SK-N-SH treated with all-trans-retinoic acid at 6 μM for 48 hours (cell line): ENCODE measurements around the gene IMMP2L.

ENCODE experiments used
- ATAC-seq: fragments of 200-7000 bp; cut with Tn5 transposase; 3 replicates; pipeline ENCODE4 v1.9.1; 2020; ENCODE audit warnings: mild to moderate bottlenecking, moderate library complexity
- ARNTL ChIP-seq: fragments of 450-650 bp; formaldehyde crosslinking; IDR thresholded peaks from 2 replicates; pipeline ENCODE4 v1.5.0; 2020; ENCODE audit warnings: low read depth, mild to moderate bottlenecking, moderate library complexity, borderline replicate concordance
- GLIS3 ChIP-seq: fragments of 250-450 bp; sonication (Bioruptor Pico); IDR thresholded peaks from 2 replicates; pipeline ENCODE4 v1.5.0; 2020; ENCODE audit warnings: mild to moderate bottlenecking, moderate library complexity
- PATZ1 ChIP-seq: fragments of 250-450 bp; sonication (Bioruptor Pico); IDR thresholded peaks from 2 replicates; pipeline ENCODE4 v1.8.0; 2020; ENCODE audit warnings: mild to moderate bottlenecking, moderate library complexity, borderline replicate concordance
- RARB ChIP-seq: fragments of 250-450 bp; sonication (Bioruptor Pico); IDR thresholded peaks from 2 replicates; pipeline ENCODE4 v1.8.0; 2021; ENCODE audit warnings: mild to moderate bottlenecking, moderate library complexity
- SNAI2 ChIP-seq: fragments of 250-450 bp; sonication (Bioruptor Pico); IDR thresholded peaks from 2 replicates; pipeline ENCODE4 v1.5.0; 2020; ENCODE audit warnings: mild to moderate bottlenecking, moderate library complexity
- TCF4 ChIP-seq: fragments of 250-450 bp; sonication (Bioruptor Pico); IDR thresholded peaks from 2 replicates; pipeline ENCODE4 v1.8.0; 2021; ENCODE audit warnings: mild to moderate bottlenecking, moderate library complexity, borderline replicate concordance
- TOX ChIP-seq: fragments of 250-450 bp; sonication (Bioruptor Pico); IDR thresholded peaks from 2 replicates; pipeline ENCODE4 v1.8.0; 2021; ENCODE audit warnings: mild to moderate bottlenecking, moderate library complexity, borderline replicate concordance
- TSHZ2 ChIP-seq: fragments of 250-450 bp; sonication (Bioruptor Pico); IDR thresholded peaks from 2 replicates; pipeline ENCODE4 v1.5.0; 2020; ENCODE audit warnings: mild to moderate bottlenecking, moderate library complexity
- ZC3H10 ChIP-seq: fragments of 250-450 bp; sonication (Bioruptor Pico); IDR thresholded peaks from 2 replicates; pipeline ENCODE4 v1.5.1; 2021; ENCODE audit warnings: mild to moderate bottlenecking, moderate library complexity
- ZFP3 ChIP-seq: fragments of 250-450 bp; sonication (Bioruptor Pico); IDR thresholded peaks from 2 replicates; pipeline ENCODE4 v1.5.0; 2020; ENCODE audit warnings: mild to moderate bottlenecking, moderate library complexity
- ZNF565 ChIP-seq: fragments of 450-650 bp; formaldehyde crosslinking; conservative IDR thresholded peaks from 2 replicates; pipeline ENCODE4 v1.5.0; 2020; ENCODE audit warnings: low read depth, mild to moderate bottlenecking, moderate library complexity
- ZNF70 ChIP-seq: fragments of 450-650 bp; formaldehyde crosslinking; IDR thresholded peaks from 2 replicates; pipeline ENCODE4 v1.5.0; 2020; ENCODE audit warnings: mild to moderate bottlenecking, moderate library complexity
- ZNF8 ChIP-seq: fragments of 450-650 bp; formaldehyde crosslinking; IDR thresholded peaks from 2 replicates; pipeline ENCODE4 v1.5.0; 2020; ENCODE audit warnings: mild to moderate bottlenecking, moderate library complexity
- TF ChIP-seq, protein P1 (sequence below): fragments of 250-450 bp; sonication (Bioruptor Pico); IDR thresholded peaks from 2 replicates; pipeline ENCODE4 v1.5.1; 2021; ENCODE audit warnings: mild to moderate bottlenecking, moderate library complexity

Gene IMMP2L

GRCh38 chr7:111388016-111388415 is 174.3 kb downstream of the IMMP2L start (continued):
- TF ChIP-seq GLIS3 (CRISPR knock-in tag): no peak
- TF ChIP-seq ZC3H10: no peak

DNA sequence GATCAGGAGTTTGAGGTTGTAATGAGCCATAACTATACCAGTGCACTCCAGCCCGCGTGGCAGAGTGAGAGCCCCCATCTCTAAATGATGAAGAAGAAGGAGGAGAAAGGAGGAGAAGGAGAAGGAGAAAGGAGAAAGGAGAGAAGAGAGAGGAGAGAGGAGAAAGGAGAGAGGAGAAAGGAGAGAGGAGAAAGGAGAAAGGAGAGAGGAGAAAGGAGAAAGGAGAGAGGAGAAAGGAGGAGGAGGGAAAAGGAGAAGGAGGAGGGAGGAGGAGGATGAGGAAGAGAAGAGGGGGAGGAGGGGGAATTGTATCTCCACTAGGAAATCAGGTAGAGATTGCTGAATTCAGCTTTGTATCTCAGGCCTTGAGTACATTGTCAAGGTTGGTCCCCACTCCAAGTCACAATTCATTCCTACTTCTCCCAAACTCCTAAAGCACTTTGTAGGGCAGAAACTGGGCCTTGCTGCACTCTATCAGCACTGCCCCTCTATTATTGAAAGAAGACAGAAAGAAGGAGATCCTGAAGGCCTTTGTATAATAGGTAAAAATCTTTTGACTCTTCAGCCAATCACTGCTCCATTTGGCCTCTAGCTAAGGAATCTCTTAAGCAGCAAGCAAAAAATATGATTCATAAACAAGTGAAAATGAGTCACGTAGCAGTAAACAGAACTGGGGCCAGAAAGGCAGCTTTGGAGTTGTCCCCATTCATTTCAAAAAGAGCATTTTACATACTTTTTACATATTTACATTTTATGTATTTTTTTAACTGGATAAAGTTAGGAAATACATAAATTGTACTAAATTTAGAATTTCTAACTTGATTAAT is 178.0 kb downstream of the IMMP2L start:
- ATAC-seq: peak; percentile 95
- TF ChIP-seq PATZ1 (no peak), ZNF565 (CRISPR knock-in tag) (no peak), ZNF8 (CRISPR knock-in tag) (no peak), GLIS3 (CRISPR knock-in tag) (no peak), TSHZ2 (CRISPR knock-in tag) (no peak), ZFP3 (CRISPR knock-in tag) (no peak), RARB (CRISPR knock-in tag) (no peak)
- TF ChIP-seq, all 23 proteins: peak for 0

DNA sequence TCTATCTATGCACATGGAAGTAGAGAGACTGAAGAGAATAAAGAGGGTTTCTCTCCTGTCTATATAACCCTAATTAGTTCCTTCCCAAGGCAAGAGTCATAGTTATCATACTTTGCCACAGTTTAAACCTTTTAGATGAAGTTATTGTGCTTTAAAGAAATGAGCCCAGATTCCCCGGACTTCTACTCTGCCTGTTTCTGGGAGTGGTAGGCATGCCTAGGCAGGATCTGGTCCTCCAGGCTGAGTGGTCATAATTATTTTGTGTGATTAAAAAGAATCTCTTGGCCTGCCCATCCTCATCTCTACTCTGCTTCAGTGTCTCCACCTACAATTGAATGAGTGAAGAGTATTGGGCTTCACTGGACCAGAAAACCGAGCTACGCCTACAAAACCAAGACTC is 179.2 kb downstream of the IMMP2L start:
- ATAC-seq: no peak

GRCh38 chr7:111381590-111381989 is 180.7 kb downstream of the IMMP2L start:
- no peak for ATAC-seq
- TF ChIP-seq TSHZ2 (CRISPR knock-in tag) (no peak), SNAI2 (no peak), PATZ1 (no peak), TCF4 (CRISPR knock-in tag) (no peak), ZNF70 (CRISPR knock-in tag) (no peak)

More for the DNA sequence above, 179.2 kb downstream of the IMMP2L start:
- TF ChIP-seq ZC3H10: no peak
- TF ChIP-seq, protein P1, sequence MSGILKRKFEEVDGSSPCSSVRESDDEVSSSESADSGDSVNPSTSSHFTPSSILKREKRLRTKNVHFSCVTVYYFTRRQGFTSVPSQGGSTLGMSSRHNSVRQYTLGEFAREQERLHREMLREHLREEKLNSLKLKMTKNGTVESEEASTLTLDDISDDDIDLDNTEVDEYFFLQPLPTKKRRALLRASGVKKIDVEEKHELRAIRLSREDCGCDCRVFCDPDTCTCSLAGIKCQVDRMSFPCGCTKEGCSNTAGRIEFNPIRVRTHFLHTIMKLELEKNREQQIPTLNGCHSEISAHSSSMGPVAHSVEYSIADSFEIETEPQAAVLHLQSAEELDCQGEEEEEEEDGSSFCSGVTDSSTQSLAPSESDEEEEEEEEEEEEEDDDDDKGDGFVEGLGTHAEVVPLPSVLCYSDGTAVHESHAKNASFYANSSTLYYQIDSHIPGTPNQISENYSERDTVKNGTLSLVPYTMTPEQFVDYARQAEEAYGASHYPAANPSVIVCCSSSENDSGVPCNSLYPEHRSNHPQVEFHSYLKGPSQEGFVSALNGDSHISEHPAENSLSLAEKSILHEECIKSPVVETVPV (CRISPR knock-in tag): no peak
- TF ChIP-seq PATZ1: no peak
- no peak for TF ChIP-seq ARNTL (CRISPR knock-in tag)
- TF ChIP-seq TOX: no peak
